H1 (cell line): ENCODE measurements around the gene ALDH1B1. TPM values are rescaled to one million over a fixed set of nuclear protein-coding genes. Genes with fewer than 3 reads are reported as not detected.
"Not testable (repeated sequence)": the region's sequence is repeated elsewhere in the genome, so short reads cannot be mapped to it uniquely, and the experiment has no call there.

Experiments used
- CTCF ChIA-PET: fragments of 300-600 bp; sonication (Branson Sonifier 250); formaldehyde crosslinking; loops from one replicate; lab custom pipeline; 2021; ENCODE audit not compliant: partially characterized antibody; lab: Charles Lee
- POLR2A ChIA-PET: fragments of 300-600 bp; sonication (Branson Sonifier 250); formaldehyde crosslinking; loops from one replicate; lab custom pipeline; 2021; ENCODE audit warnings: inconsistent platforms; ENCODE audit not compliant: partially characterized antibody; lab: Charles Lee
- DNase-seq, 2 experiments: peaks; one replicate each; pipeline versions ENCODE4 v3.0.0 to v3.0.0-alpha.2; 2010 to 2022; ENCODE audit warnings: low spot score in 2 of 2, low read depth in 1 of 2, mixed read lengths in 1 of 2
- FAIRE-seq: peaks from 2 replicates; lab custom pipeline; 2011; peaks lifted over from hg19 to GRCh38; lab: Jason Lieb, UNC
- H2AFZ ChIP-seq: 2 replicates; pipeline ENCODE4 v1.8.1; 2012; ENCODE audit warnings: low read length, inconsistent platforms
- H2AK5ac ChIP-seq: 2 replicates; pipeline ENCODE4 v1.6.1; 2013; ENCODE audit warnings: low read depth, low read length
- H2BK120ac ChIP-seq: replicated peaks from 2 replicates; pipeline ENCODE3; 2013; ENCODE audit warnings: low read depth, low read length, inconsistent platforms
- H2BK12ac ChIP-seq: 2 replicates; pipeline ENCODE4 v1.6.1; 2013; ENCODE audit warnings: low read depth, low read length
- H2BK15ac ChIP-seq: 2 replicates; pipeline ENCODE4 v1.6.1; 2013; ENCODE audit warnings: low read length
- H2BK20ac ChIP-seq: 2 replicates; pipeline ENCODE4 v1.6.1; 2013; ENCODE audit warnings: low read length
- H2BK5ac ChIP-seq: 2 replicates; pipeline ENCODE4 v1.6.1; 2013; ENCODE audit warnings: low read depth, low read length
- H3K14ac ChIP-seq: 2 replicates; pipeline ENCODE4 v1.6.1; 2013; ENCODE audit warnings: inconsistent platforms; ENCODE audit not compliant: insufficient read length
- H3K18ac ChIP-seq: 2 replicates; pipeline ENCODE4 v1.6.1; 2013; ENCODE audit warnings: low read length; ENCODE audit errors: extremely low read depth
- H3K23ac ChIP-seq: 2 replicates; pipeline ENCODE4 v1.6.1; 2013; ENCODE audit warnings: inconsistent platforms; ENCODE audit not compliant: insufficient read length
- H3K23me2 ChIP-seq: 2 replicates; pipeline ENCODE4 v1.6.1; 2013; ENCODE audit warnings: low read depth, low read length
- H3K27ac ChIP-seq: 2 replicates; pipeline ENCODE4 v1.6.1; 2011; ENCODE audit warnings: low read depth, low read length, inconsistent platforms
- H3K27me3 ChIP-seq, 4 experiments: replicated peaks in 1 of 4; 1 replicate in 1 of 4; 2 replicates in 3 of 4; pipeline versions ENCODE4 v1.6.1 to v1.8.1; 2011 to 2013; ENCODE audit warnings: low read length in 3 of 4, mild to moderate bottlenecking in 3 of 4, inconsistent platforms in 2 of 4, mixed read lengths in 2 of 4, moderate library complexity in 1 of 4; ENCODE audit not compliant: control insufficient read depth in 3 of 4, insufficient read depth in 3 of 4; ENCODE audit errors: extremely low read depth in 1 of 4
- H3K36me3 ChIP-seq, 4 experiments: 2 replicates each; pipeline versions ENCODE4 v1.6.1 to v1.8.1; 2011 to 2013; ENCODE audit warnings: mild to moderate bottlenecking in 4 of 4, low read length in 3 of 4, moderate library complexity in 2 of 4, control low read depth in 1 of 4, inconsistent platforms in 1 of 4; ENCODE audit not compliant: insufficient read depth in 4 of 4, control insufficient read depth in 2 of 4
- H3K4ac ChIP-seq: replicated peaks from 2 replicates; pipeline ENCODE3; 2013; ENCODE audit warnings: low read length, low read depth, mixed read lengths, inconsistent platforms; ENCODE audit not compliant: insufficient read length
- H3K4me1 ChIP-seq, 4 experiments: replicated peaks in 1 of 4; 1 replicate in 1 of 4; 2 replicates in 3 of 4; pipeline versions ENCODE4 v1.6.1 to v1.8.1; 2011 to 2013; ENCODE audit warnings: low read length in 3 of 4, inconsistent platforms in 2 of 4, mixed read lengths in 1 of 4; ENCODE audit not compliant: insufficient read depth in 4 of 4, control insufficient read depth in 3 of 4
- H3K4me2 ChIP-seq, 2 experiments: 2 replicates each; pipeline versions ENCODE4 v1.6.1 to v1.8.1; 2011 to 2013; ENCODE audit warnings: low read depth in 2 of 2, low read length in 2 of 2, control low read depth in 1 of 2, inconsistent platforms in 1 of 2, mild to moderate bottlenecking in 1 of 2; ENCODE audit not compliant: insufficient read depth in 1 of 2
- H3K4me3 ChIP-seq, 4 experiments: fragments of 200-600, 300-600 bp in 1 of 4; sonication (generic), shearing (Covaris generic), sonication (Bioruptor Twin) in 1 of 4; 2 replicates each; pipeline versions ENCODE4 v1.5.1 to v1.8.1; 2011 to 2016; ENCODE audit warnings: low read length in 4 of 4, low read depth in 3 of 4, control low read depth in 2 of 4, inconsistent platforms in 2 of 4, mild to moderate bottlenecking in 2 of 4, mixed read lengths in 1 of 4, moderate library complexity in 1 of 4; ENCODE audit not compliant: insufficient read depth in 2 of 4; ENCODE audit errors: extremely low read depth in 1 of 4
- H3K56ac ChIP-seq: replicated peaks from 2 replicates; pipeline ENCODE3; 2013; ENCODE audit warnings: low read depth, mild to moderate bottlenecking, mixed read lengths, low read length, inconsistent platforms; ENCODE audit not compliant: insufficient read length
- H3K79me1 ChIP-seq: 2 replicates; pipeline ENCODE4 v1.6.1; 2013; ENCODE audit warnings: low read depth, low read length, control low read depth
- H3K79me2 ChIP-seq, 2 experiments: 2 replicates each; pipeline versions ENCODE4 v1.6.1 to v1.8.1; 2012 to 2013; ENCODE audit warnings: low read length in 2 of 2, mild to moderate bottlenecking in 2 of 2, inconsistent platforms in 1 of 2; ENCODE audit not compliant: insufficient read depth in 2 of 2, control insufficient read depth in 1 of 2
- H3K9ac ChIP-seq, 4 experiments: replicated peaks in 1 of 4; 1 replicate in 1 of 4; 2 replicates in 3 of 4; pipeline versions ENCODE4 v1.6.1 to v1.8.1; 2011 to 2013; ENCODE audit warnings: low read depth in 3 of 4, low read length in 3 of 4, control low read depth in 2 of 4, mild to moderate bottlenecking in 2 of 4, moderate library complexity in 2 of 4, inconsistent platforms in 1 of 4; ENCODE audit errors: extremely low read depth in 1 of 4
- H3K9me3 ChIP-seq, 2 experiments: 2 replicates each; pipeline versions ENCODE4 v1.6.1 to v1.8.1; 2012 to 2013; ENCODE audit warnings: mild to moderate bottlenecking in 2 of 2, moderate library complexity in 2 of 2, control low read depth in 1 of 2, inconsistent platforms in 1 of 2, low read depth in 1 of 2, low read length in 1 of 2, mixed read lengths in 1 of 2; ENCODE audit not compliant: insufficient read depth in 2 of 2
- H4K20me1 ChIP-seq, 2 experiments: replicated peaks in 1 of 2; 2 replicates each; pipeline versions ENCODE3 to v1.8.1; 2011 to 2013; ENCODE audit warnings: inconsistent platforms in 2 of 2, low read length in 2 of 2, mild to moderate bottlenecking in 1 of 2; ENCODE audit not compliant: insufficient read depth in 2 of 2, control insufficient read depth in 1 of 2
- H4K5ac ChIP-seq: 2 replicates; pipeline ENCODE4 v1.6.1; 2013; ENCODE audit warnings: low read length, low read depth, mixed read lengths, inconsistent platforms; ENCODE audit not compliant: insufficient read length
- H4K8ac ChIP-seq: 2 replicates; pipeline ENCODE4 v1.8.0; 2013; ENCODE audit warnings: mild to moderate bottlenecking, moderate library complexity, low read length, inconsistent platforms; ENCODE audit not compliant: insufficient read depth; ENCODE audit errors: extremely low read depth
- H4K91ac ChIP-seq: replicated peaks from 2 replicates; pipeline ENCODE3; 2013; ENCODE audit warnings: low read length, mixed read lengths, inconsistent platforms; ENCODE audit not compliant: insufficient read length
- ASH2L ChIP-seq: fragments of 200-600, 300-600 bp; sonication (generic); IDR thresholded peaks from one replicate; pipeline ENCODE4 v1.7.1; 2017; ENCODE audit warnings: low read length
- WGBS, 2 experiments: shearing (Covaris generic) in 1 of 2; methylation state at CpG; one replicate each; pipeline versions ENCODE4 v1.1.6 to v1.1.7; 2013 to 2015; ENCODE audit warnings: low lambda C conversion rate in 2 of 2, mixed read lengths in 2 of 2, inconsistent platforms in 1 of 2, low coverage in 1 of 2, missing lambda C conversion rate in 1 of 2; ENCODE audit not compliant: insufficient replicate concordance in 2 of 2, insufficient coverage in 1 of 2, insufficient read length in 1 of 2; ENCODE audit errors: extremely low coverage in 1 of 2, missing lambda C conversion rate in 1 of 2; 5-methylcytosine and 5-hydroxymethylcytosine counted together
- polyA plus RNA-seq, 7 experiments: library from polyadenylated mRNA; depleted of rRNA in 3 of 7; stranded (reverse) in 5 of 7; unstranded in 2 of 7; fragments of >200 nt in 5 of 7; fragments of 200-250 nt in 2 of 7; gene quantifications; 1 replicate in 5 of 7; 2 replicates in 1 of 7; 4 replicates in 1 of 7; pipeline versions ENCODE4 v1.2.1 to v1.2.3, GENCODE V29; 2011 to 2013; ENCODE audit warnings: missing spikeins in 2 of 7, mixed read lengths in 2 of 7
- total RNA-seq: library from RNA; stranded (reverse); fragmentation: NEBNext Ultra II Directional; extraction: Animal tissue kit (Norgen Biotek cat#: 25700); gene quantifications from 2 replicates; pipeline ENCODE4 v1.2.1, GENCODE V29; 2021

Gene ALDH1B1
- total and polyA plus RNA-seq, 2 of the 8 experiments (the other 6 are each of a cell fraction or from before 2014, with no cell fraction given), result 41.6 to 78.7 TPM

DNA sequence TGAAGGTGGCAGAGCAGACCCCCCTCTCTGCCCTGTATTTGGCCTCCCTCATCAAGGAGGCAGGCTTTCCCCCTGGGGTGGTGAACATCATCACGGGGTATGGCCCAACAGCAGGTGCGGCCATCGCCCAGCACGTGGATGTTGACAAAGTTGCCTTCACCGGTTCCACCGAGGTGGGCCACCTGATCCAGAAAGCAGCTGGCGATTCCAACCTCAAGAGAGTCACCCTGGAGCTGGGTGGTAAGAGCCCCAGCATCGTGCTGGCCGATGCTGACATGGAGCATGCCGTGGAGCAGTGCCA lies 3.8 kb downstream of the ALDH1B1 start (continued):
- TF ChIP-seq ASH2L, result no peak

DNA sequence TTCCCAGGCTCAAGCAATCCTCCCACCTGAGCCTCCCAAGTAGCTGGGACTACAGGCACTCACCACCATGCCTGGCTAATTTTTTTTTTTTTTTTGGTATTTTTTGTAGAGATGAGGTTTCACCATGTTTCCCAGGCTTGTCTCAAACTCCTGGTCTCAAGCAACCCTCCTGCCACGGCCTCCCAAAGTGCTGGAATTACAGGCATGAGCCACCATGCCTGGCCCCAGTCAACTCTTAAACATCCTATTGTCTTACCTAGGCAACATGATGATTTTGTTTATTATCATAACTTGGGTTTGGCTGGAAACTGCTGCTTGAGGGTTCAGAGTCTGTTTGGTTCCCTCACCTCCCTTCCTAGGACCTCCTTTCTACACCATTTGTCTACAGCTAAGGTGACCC lies 6.7 kb downstream of the ALDH1B1 start:
- H3K27ac ChIP-seq, H3K18ac ChIP-seq, H2BK12ac ChIP-seq, H4K20me1 ChIP-seq, H3K9ac ChIP-seq, H2BK120ac ChIP-seq, H4K5ac ChIP-seq, DNase-seq, H3K4me1 ChIP-seq, H3K14ac ChIP-seq, H3K56ac ChIP-seq, H2BK15ac ChIP-seq, H4K91ac ChIP-seq, POLR2A ChIA-PET, H2BK5ac ChIP-seq, FAIRE-seq, H3K27me3 ChIP-seq, H3K4ac ChIP-seq, H3K9me3 ChIP-seq, H4K8ac ChIP-seq, H3K4me2 ChIP-seq, H3K23me2 ChIP-seq, H3K23ac ChIP-seq, H2BK20ac ChIP-seq, H2AFZ ChIP-seq, H3K4me3 ChIP-seq: not testable (repeated sequence)
- Histone ChIP-seq H3K79me2 (peaks cover 0 to 23% of the 10 kb centered on the region in 2 experiments; a peak in 2 of 4 replicates), H3K79me1 (peaks cover 14% of the 10 kb centered on the region), H2AK5ac (0 out of 2 replicates have a peak overlapping the region, but pooled peaks have one; percentile 39), H3K36me3 (peaks cover 15 to 46% (median 23%) of the 10 kb centered on the region in 4 experiments; a peak in 7 of 8 replicates)
- CTCF ChIA-PET, result interaction anchor here (0.7 to 2.8 kb wide), 8 partner anchors 18 to 712 kb away, joined by 3 to 29 read pairs (median 4); no protein-coding TSS in a partner anchor
- WGBS, 2 experiments, result 82% methylated on average over 1 of the region's 1 CpG; no CpG with 5 or more reads in 1 of the 2 experiments
